T47D (cell line): ENCODE results near the gene NCKAP5L.
A peak's percentile ranks its signal among the peaks of the same experiment; 100 is the strongest.

Experiments
- DNase-seq, 2 experiments: peaks; one replicate each; pipeline versions ENCODE4 v3.0.0 to v3.0.0-alpha.2; 2011 to 2012; ENCODE audit warnings: low read depth in 1 of 2, low spot score in 1 of 2
- JUND ChIP-seq: IDR thresholded peaks from 2 replicates; pipeline ENCODE4 v1.6.1; 2012; ENCODE audit warnings: low read depth
- in situ Hi-C: cut with HindIII; loops from 2 replicates; pipeline ENCODE4 v1.10.0; 2016; ENCODE audit warnings: low sequenced_read_pairs, low pct_unique_long_range_greater_than_20kb

The NCKAP5L gene

DNA sequence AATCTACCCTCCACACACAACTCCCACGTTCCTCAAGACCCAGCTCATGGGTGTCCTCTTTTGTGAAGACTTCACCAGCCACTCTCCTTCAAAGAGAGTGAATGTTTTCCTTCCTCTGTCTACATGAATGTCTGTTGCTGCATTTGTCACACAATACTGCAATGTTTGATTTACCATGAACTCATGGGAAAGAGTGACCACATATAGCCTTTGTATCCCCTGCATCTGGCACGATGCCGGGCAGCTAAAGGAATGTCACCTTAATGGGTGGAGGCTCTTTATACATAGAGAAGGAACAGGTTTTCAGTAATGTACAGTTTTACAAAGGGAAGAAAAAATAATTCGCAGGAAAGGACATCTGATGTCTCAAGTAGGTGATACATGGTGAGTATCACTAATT is 26.8 kb upstream of the NCKAP5L start:
- TF ChIP-seq JUND = no peak
- peak in 1 of 2 experiments; percentile 43 for DNase-seq
- in situ Hi-C loops = no loop called here

DNA sequence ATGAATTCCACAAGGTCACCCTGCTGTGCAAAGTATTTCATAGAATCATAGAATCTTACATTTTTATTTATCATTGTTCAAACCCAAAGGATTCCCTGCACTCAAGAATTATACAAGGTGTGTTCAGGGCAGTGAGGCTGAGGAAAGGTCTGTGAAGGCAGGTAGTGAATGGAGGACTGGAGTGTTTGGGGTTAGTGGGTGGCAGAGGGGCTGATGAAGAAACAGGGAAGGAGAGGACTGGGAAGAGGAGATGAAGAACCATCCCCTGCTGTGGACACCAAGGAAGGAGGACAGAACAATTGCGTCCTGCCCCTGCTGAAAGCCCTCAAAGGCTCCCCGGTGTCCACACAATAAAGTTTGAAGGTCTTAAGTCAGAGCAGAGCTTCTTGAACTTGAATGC is 25.5 kb upstream of the NCKAP5L start:
- DNase-seq = no peak

DNA sequence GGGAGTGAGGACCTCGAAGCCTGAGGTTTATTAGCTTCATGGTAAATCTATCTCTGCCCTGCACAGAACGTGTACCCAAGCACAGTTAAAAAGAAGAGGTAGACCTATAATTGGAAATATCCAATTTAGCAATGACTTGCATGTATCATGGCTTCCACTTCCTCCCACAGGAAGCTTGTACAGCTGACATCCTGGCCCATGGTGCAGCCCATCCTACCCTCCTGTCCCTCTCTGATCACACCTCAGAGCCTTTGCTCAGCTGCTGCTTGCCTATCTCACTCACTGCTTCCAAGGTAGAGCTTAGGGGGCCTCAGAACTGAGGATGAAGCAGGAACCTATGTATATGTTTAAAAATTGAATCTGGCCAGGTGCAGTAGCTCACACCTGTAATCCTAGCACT is 18.9 kb upstream of the NCKAP5L start:
- no peak for DNase-seq
- no peak for TF ChIP-seq JUND
- in situ Hi-C loops = no loop called here

More for the DNA sequence above, 25.5 kb upstream of the NCKAP5L start:
- TF ChIP-seq JUND = no peak
- in situ Hi-C loops = no loop called here

DNA sequence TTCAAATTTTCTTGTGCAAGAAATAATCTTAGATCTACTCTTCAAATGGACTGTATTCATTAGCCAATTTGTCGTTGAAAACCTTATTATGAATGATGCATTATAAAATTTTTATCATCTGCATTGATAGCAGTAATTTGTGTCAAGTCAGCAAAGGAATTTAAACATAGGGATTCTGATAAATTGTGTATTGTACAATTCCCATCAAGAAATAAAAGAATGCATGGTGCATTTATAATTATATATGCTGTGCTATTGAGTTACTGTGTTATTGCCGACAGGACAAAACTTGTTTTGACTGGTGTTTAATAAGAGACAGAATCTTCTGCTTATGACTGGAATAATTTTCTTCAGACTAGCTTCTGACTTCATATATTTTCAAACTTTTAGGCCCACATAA is 17.8 kb upstream of the NCKAP5L start:
- no peak for TF ChIP-seq JUND
- DNase-seq = no peak
- in situ Hi-C loops = no loop called here

DNA sequence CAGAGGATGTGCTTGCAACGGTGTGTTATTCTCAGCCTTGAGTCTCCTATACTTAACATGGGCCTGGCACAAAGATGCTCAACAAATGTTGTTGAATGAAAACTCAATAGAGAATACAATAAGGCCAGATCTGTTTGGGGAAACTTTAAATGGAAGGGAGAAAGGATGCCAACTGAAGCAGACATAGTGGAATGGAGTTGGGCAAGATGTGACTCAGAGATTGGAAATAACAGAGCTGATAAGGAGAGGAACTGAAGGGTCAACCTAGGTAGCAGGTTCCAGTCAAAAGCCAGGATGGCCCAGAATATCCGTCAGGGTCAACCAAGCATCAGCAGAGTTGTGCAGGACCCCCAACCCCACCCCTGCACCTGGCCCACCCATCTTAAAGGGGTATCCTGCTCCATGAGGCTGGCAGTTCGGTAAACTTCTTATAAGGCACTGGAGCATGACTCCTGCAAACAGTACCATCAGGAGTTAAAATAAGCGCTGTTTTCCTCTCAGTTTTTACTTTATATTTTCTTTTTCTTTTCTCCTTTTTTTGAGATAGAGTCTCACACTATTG is 15.7 kb upstream of the NCKAP5L start:
- TF ChIP-seq JUND = no peak
- no peak for DNase-seq
- in situ Hi-C loops = no loop called here

DNA sequence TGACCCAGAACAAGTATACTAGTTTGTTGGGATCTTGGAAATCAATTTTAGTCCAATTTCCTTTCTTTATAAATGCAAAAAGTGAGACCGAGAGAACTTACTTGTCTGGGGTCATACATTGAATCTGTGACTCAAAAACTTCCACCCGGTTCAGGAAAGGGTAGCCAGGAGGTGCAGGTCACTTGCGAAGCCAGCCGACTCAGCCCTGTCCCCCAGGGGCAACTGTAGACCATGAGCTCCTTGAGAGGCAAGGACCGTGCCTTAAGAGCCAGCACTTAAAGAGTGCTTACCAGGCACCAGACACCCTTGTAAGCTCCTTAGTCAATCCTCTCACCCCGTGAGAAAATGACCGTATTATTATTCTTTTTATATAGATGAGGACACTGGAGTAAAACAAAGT is 15.2 kb upstream of the NCKAP5L start:
- no peak for TF ChIP-seq JUND
- DNase-seq = no peak
- in situ Hi-C loops = no loop called here

DNA sequence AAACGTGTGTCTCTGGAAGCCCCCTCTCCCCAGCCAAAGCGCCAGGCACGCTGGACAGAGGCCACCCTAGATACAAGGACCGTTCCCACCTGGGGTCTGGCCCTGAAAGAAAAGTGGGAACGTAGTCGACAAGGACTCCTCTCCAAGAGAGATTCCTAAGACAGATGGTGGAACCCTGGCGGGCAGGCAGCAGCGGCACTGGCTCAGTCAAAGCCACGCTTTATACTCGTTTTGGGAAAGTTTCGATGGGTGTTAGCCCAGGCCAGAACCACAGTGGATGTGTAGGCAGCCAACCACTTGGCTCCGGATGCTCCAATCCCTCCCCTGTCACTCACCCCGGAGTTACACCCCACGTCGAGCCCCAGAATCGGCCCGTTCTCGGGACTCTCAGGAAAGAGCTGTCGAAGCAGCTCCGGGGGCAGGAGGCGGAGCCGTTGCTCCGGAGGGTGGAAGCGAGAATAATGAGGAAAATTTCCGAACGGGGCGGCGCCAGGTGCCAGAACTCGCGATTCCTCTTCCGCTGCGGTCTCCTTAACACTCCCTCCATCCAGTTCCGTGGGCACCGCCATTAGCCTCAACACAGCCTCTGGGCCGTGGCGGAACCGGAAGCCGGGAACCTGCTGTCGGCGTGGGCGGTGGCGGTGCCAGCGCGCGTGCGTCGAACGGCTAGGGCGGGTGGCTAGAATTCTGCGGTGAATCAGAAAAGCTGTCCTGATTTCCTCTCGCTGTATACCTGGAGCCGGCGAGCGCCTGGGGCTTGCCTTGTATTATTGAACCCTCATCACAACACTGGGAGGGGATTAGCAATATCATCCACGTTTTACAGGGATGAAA is 14.5 kb upstream of the NCKAP5L start, which contains the start of gene BCDIN3D:
BCDIN3D (minus strand) TSS at position 588 of the 834 bp plus-strand sequence; CDS start at position 569, 19 bp downstream.
- in situ Hi-C loops = no loop called here
- peak; percentile 69 to 96 for DNase-seq
- TF ChIP-seq JUND = no peak

DNA sequence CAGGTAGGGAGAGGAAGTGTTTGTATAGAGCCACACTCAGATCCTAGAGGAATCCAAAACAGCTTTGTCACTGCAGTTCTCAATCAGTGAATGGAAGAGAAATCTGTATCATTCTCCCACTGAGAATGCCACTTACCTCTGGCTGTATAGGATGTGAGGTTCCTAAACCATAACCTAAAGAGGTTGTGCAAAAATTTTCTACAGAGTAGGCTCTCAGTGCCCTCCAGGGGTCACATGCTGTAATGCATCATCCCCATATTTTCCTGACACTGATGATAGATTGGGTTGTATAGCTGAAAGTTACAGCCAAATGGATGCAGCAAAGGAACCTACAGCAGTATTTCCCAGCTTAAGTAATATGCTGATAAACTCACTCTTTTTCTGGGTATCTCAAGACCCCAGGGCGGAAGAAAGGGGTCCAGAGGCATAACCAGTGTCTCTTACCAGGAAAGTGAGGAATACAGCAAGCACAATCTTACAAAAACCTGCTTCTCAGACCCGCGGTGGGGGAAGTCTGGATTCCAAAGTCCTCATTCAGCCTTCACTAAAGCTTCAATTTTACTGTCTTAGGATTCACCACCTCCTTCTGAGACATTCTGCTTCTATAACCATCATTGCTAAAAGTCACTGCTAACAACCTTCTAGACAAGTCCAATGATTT is 10.9 kb upstream of the NCKAP5L start:
- in situ Hi-C loops = no loop called here
- DNase-seq = peak; percentile 28 to 80
- no peak for TF ChIP-seq JUND

DNA sequence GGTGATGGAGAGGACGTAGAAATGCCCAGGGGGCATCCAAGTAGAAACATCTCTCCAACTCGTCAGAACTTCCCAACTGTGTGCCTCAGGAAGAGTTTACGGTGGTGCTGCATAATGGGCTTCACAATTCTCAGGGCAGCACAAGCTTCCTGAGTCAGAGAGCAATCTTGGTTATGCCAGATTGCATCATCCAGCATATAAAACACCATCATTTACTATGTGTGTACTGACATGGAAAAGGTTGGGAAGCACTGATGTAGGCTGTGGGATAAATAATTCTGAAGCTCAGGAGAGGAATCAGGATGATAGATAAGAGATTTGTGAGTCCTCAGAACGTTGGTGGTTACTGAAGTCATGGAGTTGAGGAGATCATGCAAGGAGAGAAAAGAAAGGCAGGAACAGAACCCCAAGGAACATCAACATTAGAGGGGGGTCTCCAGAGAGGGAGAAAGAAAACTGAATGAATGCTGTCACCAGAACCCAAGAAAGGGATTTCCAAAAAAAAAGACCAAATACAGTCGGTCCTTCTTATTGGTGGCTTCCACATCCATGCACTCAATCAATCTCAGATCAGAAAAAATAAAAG is 4.7 kb upstream of the NCKAP5L start:
- in situ Hi-C loops = no loop called here
- DNase-seq = no peak
- no peak for TF ChIP-seq JUND

DNA sequence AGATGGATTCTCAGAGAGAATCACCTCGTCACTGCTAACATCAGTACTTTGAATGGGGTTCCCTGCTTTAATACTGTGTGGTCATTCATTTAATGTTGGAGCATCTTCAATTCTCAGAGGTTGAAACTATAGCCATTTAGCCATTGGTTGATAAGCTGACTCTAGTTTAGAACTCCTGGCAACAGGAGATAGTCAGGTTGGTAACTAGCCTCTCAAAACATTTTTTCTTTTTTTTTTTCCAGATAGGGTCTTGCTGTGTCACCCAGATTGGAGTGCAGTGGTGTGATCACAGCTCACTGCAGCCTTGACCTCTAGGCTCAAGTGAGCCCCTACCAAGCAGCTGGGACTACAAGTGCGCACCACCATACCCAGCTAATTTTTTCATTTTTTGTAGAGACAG is 3.5 kb upstream of the NCKAP5L start:
- DNase-seq = no peak
- TF ChIP-seq JUND = no peak
- in situ Hi-C loops = no loop called here

DNA sequence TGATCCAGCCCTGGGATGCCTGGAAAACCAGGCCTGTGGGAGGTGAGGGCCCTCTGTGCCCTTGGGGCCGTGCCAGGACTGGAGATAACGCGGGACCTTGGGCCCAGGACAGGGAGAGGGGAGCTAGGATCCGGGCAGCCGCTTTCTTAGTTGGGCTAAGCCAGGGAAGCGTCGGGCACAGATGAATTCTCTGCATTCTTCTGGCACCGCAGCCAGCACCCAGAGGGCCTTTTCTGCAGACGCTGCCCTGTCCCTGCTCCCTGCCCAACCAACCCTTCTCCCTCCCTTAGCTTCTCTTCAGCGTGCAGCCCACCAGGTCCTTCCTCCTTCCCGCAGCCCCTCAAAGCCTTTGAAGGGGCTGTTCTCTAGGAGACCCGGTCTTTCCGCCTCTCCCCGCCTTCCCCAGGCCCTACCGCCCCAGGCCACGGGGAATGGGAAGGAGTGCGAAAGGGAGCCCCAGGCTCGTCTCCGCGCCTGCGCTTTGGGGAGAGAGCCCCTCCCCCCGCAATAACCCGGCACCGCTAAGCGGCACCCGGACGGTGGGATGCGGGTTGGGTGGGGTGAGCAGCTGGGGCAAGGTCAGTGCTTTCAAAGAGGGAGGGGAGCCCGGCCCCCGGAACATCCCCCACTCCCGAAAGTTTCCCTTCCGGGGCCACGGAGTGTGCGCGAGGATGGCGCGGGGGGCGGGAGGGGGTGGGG is 663 bp downstream of the NCKAP5L start:
- peak; percentile 66 to 73 for DNase-seq

DNA sequence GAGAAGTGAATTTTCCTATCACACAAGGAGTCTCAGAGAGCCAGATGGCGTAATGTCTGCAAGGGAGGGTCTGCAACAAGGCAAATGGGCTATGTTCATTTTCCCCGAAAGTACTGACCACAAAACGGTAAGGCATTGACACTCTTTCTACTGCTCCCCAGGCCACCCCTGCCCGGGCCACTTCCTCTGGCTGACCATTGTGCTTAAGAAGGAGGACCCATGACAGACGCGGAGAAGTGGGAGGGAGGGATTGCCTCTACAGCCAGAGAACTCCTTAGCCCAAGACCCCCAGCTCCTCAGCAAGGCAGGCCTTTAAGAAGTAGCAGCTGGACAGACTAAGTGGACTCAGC is 1.2 kb downstream of the NCKAP5L start:
- in situ Hi-C loops = no loop called here
- DNase-seq = no peak
- no peak for TF ChIP-seq JUND

More for the DNA sequence above, 663 bp downstream of the NCKAP5L start:
- in situ Hi-C loops = no loop called here
- no peak for TF ChIP-seq JUND
